ENCODE data around the gene SH2B3.
A peak's percentile ranks its signal among the peaks of the same experiment; 100 is the strongest.
"Not testable (repeated sequence)": the region's sequence is repeated elsewhere in the genome, so short reads cannot be mapped to it uniquely, and the experiment has no call there.

SH2B3 gene

DNA sequence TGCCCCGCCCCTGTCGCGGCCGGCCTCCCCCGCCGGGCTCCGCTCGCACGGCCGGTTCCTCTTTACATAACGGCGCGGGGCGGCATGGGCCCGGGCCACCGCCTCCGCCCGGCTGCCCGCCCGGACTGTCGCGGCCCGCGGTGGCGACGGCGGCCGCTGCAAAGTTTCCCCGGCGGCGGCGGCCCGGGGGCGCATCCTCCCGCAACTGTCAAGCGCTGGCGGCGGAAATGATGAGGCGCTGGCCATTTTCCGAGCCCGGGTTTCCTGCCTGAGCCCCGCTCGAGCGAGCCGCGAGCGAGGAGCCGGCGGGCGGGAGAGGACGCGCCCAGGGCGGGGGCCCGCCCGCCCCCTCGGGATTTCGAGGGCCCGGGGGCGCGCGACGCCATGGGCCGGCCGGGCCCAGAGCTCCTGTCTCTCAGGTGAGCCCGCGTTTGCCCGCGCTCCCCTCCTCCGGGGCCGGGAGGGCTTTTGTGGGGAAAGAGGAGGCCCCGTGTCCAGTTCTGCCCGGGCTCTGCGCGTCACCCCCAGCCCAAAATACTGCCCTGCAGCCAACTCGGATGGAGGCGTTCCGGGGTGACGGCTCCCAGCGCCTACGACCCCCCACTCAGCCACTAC, at the start of gene SH2B3:
Gene SH2B3 (plus strand): TSS at position 65 of the 615 bp plus-strand sequence. CDS start 12,223 bp downstream, outside the sequence.
- peak in 1 of 2 donors; percentile 61 for DNase-seq (ENCODE audit: low read depth in 2 of 2)

DNA sequence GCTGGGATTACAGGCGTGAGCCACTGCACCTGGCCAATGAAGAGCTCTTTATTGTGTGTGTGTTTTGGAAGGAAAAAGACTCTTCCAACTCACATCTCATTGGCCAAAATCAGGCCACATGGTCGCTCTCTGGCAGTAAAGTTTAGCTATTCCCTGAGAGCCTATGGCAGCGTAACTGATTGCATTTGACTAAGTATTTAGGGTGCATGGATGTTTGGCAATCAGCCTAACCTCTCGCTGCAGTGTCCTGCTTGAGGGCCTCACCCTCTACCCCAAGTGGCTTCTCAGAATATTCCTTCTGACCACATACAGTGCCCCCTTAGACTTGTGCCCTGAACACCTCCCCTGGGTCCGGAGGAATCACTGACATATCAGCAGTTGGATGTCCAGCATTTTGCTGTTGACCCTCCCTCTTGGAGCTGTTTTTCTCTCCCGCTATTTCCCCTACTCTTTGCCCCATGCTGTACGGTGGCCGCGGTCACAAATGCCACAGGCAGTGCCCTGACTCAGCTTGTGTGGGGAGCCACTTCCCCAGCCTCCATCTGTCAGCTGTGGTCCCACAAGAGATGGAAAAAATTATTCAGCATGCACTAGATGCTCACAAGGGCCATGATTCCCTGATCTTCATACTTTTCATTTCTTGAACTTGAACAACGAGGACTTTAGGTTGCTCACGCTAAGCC, 46.4 kb upstream of the SH2B3 start:
- peak in 1 of 2 donors; percentile 19 for DNase-seq (ENCODE audit: low read depth in 2 of 2)

DNA sequence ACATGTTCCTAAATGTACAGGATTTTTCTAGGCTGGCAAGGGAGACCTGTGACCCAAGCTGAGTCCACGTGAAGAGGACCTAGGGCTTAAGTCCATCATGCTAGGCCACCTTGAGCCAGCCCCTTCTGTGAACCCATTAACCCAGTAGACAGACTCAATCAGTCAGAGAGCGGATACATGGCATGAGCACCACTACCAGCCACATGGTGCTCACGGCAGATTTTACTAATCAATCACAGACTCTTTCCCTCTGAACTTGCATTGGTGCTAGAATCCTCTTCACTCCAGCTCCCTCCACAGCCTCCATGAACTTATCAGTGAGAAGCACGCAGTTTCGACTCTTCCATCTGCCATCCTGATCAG, 45.8 kb upstream of the SH2B3 start:
- no peak for DNase-seq (ENCODE audit: low read depth in 2 of 2)

DNA sequence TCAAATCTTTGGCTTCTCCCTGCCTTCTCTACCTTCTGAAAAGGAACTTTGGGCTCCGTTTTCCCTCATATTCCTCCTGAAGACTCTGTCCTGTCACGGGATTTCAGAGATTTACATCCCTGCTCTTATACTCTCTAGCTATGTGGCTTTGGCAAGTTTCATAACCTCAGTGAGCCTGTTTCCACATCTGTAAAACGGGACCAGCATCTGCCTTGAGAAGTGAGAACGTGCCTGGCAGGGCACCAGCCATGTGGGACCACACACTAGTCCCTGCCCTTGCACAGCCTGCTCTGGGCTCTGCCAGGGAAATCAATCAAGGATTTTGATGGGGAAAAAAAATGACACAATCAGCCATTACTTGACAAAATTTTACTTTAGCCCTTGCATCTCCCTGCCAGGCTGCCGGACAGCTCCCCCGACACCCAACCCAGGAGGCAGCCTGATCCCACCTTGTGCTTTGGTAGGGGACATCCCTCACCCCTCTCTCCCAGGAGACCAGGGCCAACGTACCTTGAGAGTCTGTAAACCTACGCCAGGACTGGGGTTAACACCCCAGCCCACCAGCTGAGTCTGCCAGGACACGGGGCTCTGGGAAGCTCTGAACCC, 45.3 kb upstream of the SH2B3 start:
- DNase-seq (ENCODE audit: low read depth in 2 of 2) = no peak

DNA sequence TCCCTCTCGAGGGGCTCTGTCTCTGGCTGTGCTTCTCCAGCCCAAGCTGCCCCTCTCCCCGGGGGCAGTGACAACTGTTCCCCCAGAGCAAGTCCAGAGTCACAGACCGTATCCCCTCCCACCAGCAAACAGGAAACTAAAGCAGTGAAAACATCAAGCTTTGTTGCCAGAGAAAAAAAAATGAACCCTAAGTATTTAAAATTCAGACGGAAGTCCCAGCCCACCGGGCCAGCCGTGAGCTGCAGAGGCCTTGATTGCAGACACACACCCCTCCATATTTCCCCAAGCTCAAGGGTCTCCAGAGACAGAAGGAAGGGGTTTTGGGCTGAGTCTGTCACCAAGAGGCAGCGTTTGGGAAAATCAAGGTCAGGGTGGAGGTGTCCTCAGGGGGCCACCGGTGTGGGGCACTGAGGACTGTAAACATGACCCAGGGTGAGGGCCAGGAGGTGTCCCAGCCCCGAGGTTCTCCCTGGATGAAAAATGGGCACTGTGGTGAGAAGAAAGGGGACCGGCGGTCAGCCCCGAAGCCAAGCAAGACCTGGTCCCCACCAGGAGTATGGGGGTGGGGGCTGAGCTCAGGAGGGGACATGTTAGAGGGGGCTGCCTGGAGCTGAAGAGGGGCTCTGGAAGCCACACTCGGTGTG, 44.5 kb upstream of the SH2B3 start:
- no peak for DNase-seq (ENCODE audit: low read depth in 2 of 2)

DNA sequence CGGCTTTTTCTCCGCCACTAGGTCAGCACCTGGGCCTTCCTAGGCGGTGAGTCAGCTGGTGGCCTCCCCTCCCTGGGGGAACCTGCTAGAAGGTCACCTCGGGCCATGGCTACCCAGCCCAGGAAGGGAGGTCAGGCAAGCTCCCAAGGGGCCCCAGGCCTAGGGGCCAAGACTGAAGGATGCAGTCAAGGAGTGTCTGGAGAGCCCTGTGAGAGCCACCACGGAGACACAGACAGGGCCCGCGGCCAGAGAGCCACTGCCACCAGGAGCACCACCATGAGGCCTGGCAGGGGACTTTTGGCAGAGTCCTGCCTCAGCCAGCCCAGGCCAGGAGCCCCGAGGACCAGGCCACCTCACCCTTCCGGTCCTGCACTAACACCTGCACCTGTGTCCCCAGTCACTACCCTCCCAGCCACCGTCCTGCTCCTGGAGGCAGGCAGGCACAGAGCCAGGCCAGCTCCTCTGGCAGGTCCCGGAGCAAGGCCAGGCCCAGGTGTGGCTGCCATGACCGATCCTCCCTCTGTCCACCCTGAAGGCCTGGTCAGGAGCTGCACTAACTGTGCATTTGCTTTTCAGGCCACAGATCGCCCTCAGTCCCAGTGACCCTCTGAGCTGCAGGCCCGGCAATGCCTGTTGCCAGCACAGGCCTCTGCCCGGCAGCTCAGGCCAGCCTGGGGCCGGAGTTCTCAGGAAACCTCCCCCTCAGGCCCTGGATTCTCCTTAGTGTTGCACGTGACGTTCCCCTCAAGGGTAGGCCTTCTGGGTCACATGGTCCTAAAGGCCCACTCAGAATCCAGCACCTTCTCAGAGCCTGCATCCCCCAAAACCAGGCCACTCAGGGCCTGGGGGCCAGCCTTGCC, 43.8 kb upstream of the SH2B3 start:
- no peak for DNase-seq (ENCODE audit: low read depth in 2 of 2)

DNA sequence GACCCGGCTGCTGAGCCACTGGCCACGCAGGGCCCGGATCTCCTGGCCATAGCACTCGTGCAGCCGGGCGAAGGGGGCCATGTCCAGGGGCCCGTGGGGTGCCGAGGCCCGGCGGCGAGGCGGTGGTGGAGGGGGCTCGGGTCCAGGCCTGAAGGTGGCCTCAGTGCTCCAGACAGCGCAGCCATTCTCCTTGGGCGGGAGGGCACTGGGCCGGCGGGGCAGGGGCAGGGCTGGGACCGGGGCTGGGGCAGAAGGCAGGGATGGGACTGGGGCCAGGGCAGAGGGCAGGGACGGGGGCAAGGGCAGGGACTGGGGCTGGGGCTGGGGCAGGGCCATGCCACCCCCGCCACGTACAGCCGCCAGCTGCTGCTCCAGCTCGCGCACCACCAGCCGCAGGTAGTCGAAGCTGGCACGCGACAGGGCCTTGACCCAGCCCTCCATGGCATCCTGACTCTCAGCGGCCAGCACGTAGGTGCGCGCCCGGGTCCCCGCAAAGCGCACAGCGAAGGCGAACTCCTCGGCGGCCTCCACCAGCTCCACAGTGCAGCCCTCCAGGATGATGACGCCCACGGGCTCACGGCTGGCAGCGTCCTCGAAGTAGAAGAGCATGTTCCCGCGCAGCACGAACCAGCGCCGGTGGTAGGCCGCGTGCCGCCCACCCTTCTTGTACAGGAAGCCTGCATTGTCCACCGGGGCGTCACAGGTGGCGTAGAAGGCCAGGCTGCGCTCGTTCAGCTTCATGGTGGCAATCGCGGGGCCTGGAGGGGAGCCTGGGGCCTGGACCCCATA, 42.8 kb upstream of the SH2B3 start:
- no peak for DNase-seq (ENCODE audit: low read depth in 2 of 2)

DNA sequence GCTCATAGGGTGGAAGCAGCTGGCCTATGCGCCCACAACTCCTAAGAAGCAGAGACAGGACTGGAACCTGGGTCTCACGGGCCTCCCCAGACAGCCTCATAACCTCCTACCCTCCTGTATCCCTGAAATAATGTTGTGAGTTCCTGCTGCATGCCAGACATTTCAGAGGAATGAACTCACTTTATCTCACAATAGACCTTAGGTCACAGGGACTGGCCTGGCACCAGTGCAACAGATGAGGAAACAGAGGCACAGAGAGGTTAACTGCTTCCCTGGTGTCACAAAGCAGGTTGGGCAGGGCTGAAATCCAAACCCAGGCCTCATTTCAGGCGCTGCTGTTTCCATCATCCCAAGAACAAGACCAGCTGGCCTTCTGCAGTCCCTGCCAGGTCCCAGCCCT, 42.1 kb upstream of the SH2B3 start:
- no peak for DNase-seq (ENCODE audit: low read depth in 2 of 2)

DNA sequence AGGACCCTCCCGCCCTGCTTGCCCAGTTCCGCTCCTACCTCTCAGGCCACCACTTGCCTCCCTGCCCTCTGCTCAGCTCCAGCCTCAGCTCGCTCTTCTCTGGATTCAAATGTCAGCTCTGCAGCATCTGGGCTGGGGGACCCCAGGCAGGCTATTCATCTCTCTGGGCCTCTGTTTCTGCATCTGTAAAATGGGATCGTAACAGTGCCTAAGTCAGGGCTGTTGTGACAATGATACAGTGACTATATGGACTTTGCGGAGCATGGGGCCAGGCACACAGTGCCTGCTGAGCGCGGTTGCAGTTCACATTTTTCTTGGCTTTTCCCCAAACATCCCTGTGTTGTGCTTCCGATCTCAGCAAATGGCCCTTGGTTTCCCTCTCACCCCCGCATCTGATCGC, 39.6 kb upstream of the SH2B3 start:
- no peak for DNase-seq (ENCODE audit: low read depth in 2 of 2)

DNA sequence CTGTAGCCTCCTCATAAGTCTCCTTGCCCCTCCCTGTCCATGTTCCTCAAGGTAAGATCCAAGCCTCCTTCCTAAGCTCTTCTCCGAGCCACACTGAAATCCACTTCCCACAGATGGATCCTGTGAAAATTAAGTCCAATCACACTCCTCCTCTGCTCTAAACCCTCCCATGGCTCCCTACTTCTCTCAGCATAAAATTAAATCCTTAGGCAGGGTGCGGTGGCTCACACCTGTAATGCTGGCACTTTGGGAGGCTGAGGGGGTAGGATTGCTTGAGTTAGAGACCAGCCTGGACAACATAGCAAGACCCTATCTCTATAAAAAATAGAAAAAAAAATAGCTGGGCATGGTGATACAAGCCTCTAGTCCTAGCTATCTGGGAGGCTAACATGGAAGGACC, 39.1 kb upstream of the SH2B3 start:
- no peak for DNase-seq (ENCODE audit: low read depth in 2 of 2)

DNA sequence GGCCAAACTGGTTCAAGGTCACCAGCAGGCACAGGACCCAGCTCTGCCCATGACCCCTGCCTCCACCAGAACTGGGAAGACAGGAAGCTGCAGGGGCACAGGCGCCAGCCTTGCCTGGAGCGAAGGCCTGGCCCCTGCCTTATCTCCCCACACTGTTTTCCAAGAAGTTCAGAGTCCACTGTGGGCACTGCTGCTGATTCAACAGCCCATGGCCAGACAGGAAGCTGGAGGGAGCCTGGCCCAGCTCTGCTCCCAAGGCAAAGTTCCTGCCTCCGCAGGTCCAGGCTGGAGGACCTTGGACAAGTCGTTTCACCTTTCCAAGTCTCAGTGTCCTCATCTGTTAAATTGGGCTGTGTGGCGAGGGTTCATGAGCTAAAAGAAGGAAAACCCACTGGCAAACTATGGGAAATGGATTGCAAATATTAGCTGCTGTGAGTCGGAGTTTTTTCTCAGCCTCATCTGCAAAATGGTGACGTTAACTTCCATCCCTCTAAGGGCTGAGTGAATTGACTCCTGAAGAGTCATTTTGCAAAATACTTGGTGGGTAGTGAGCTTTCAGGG, 38.0 kb upstream of the SH2B3 start:
- DNase-seq (ENCODE audit: low read depth in 2 of 2) = no peak

DNA sequence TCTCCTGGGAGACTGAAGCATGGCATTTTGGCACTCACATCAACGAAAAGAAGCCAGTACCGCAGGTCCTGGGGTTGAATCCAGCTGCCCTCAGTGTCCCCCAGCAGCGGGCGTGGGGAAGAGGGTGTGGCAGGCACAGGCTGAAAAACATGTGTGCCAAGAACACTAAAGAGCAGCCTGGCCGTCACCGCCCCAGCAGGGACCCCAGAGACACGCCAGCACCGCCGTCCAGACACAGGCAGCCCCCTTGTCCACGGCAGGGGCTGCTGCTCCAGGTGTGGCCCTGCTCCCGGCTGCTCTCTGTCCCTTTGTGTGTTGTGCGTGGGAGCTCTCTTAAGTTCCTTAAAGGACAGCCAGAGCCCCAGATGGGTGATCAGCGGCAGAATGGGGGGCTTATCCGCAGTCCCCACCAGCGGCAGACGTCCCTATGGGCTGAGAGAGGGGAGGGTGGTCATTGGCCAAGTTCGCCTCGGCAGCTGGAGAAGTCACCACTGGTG, 37.4 kb upstream of the SH2B3 start:
- no peak for DNase-seq (ENCODE audit: low read depth in 2 of 2)

DNA sequence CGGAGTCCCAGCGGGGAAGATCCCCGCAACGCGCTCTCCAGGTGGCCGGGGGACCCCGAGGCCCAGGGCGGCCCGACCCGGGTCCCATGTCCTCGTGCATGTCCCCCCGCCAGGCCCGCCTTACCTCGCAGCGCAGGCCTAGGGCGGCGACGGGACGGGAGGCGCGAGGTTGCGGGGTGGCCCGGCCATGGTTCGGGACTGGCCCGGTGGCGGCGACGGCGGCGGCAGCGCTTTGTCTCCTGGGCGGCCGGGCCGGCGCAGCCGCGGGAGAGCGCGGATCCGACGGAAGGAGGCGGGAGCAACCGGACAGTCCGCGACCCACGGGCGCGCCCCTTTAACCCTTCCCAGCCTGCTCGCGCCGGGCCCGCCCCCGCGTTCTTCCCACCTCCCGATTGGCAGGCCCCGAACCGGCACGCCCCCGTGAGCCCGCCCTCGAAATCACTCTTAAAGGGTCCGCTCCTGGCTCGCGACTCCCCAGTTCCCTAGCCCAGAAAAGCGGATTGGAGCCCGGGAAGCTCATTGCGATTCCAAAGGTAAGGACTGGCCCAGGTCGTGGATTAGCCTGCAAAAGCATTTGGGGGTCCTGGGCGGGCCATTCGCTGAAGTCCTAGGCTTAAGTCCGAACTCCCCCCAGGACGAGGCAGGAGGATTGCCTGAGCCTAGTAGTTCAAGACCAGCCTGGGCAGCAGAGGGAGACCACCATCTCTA, 36.8 kb upstream of the SH2B3 start, which contains the start of gene PHETA1:
Gene PHETA1 (minus strand): TSS at position 308 of the 708 bp plus-strand sequence. CDS start 5,668 bp downstream, outside the sequence.
- peak; percentile 56 to 60 for DNase-seq (ENCODE audit: low read depth in 2 of 2)

DNA sequence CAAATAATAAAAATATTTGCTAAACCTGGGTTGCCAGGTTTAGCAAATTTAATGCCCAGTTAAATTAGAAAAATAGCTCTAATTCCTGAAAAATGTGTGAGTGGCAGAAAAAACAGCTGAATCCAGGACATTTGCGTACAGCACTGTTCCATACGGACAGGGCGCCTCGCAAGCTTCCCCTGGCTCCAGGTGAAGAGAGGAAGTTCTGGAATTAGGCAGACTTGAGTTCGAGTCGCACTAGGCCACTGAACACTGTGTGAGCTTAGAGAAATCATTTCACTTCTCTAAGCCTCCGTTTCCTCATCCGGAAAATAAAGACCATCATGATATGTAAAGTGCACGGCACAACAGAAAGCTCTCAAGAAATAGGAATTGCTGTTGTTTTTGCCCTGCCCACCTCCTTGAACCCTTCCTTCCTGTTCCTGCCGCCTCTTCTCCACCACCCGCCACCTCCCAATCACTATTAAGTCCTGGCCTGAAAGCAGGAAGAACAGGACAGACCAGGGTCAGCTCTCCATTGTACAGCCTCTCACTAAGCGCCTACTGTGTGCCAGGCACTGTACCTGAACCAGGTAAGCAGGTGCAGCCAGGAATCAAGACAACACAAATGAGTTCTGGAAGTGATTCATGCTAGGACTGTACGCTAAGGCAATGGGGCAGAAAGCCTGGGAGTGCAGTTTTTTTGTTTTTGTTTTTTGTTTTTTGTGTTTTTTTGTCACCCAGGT, 36.1 kb upstream of the SH2B3 start:
- no peak for DNase-seq (ENCODE audit: low read depth in 2 of 2)

DNA sequence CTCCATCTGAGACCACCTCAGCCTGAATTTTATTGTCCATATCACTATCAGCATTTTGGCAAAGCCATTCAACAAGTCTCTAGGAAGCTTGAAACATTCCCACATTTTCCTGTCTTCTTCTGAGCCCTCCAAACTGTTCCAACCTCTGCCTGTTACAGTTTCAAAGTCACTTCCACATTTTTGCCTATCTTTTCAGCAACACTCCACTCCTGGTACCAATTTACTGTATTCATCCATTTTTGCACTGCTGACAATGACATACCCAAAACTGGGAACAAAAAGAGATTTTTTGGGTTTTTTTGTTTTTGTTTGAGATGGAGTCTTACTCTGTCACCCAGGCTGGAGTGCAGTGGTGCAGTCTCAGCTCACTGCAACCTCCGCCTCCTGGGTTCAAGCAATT, 32.5 kb upstream of the SH2B3 start:
- not testable (repeated sequence) for DNase-seq (ENCODE audit: low read depth in 2 of 2)

DNA sequence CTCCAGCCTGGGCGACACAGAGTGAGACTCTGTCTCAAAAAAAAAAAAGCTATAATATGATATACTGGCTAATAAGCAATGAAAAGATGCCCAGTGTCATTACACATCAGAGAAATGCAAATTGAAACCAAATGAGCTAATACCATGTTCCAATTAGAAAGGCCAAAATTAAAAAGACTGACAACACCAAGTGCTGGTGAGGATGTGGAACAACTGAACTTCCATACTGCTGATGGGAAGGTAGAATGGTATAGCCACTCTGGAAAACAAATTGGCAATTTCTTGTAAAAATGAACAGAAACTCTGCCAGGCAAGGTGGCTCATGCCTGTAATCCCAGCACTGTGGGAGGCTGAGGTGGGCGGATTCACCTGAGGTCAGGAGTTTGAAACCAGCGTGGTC, 28.3 kb upstream of the SH2B3 start:
- DNase-seq (ENCODE audit: low read depth in 2 of 2) = no peak

DNA sequence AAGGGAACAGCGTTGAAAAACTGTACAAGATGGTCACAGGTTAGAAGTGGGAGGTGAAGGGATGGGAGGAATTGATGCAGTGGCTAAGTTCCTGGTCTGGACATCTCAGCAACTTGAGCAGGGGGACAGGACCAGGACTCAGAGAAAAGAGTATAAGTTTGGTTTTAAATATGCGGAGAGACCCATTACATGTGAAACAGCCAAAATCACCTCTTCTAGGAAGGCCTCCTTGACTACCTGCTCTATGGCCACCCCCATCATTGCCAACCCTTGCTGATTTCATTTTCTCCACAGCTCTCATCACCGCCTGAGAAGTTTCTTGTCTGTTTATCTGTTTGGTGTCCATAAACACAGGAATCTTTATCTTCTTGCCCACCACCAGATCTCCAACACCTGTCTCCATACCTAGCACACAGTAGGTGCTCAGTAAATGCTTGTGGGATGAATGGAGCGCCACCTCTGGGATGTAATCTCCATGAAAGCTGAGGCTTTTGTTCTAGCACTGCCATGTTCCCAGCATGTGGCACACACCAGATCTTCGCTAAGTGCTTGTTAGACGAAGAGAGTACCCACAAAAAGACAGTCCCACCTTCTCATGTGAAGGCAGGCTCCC, 25.7 kb upstream of the SH2B3 start:
- no peak for DNase-seq (ENCODE audit: low read depth in 2 of 2)

DNA sequence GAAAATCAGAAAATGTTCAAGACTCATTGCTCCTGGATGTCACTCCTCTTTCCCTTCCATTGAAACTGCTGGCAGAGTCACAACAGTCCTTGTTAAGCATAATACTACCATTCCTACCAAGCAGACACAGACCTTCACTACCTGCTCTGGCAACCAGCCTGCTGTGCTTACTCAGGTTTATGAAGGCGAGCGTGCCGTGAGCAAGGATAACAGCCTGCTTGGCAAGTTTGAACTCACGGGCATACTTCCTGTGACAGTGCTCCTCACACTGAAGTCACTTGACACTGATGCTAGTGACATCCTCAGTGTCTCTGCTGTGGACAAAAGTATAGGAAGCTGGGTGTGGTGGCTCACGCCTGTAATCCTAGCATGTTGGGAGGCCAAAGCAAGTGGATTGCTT, 21.1 kb upstream of the SH2B3 start:
- no peak for DNase-seq (ENCODE audit: low read depth in 2 of 2)

DNA sequence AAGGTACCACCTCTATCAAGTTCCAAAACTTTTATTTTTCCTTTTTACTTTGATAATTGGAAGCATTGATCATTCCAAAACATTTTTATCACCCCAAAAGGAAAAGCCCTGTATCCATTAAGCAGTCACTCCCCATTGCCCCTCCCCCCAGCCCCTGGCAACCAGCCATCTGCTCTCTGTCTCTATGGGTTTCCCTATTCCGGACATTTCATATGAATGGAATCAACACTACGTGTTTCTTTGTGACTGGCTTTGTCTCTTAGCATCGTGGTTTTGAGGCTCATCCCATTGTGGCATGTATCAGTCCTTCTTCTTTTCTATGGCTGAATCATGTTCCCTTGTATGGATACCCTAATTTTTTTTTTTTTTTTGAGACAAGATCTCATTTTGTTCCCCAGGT, 18.8 kb upstream of the SH2B3 start:
- DNase-seq (ENCODE audit: low read depth in 2 of 2) = no peak

Data from activated CD8-positive, alpha-beta memory T cell treated with anti-CD3 and anti-CD28 coated beads for 4 hours (primary cell).